Measurements from ENCODE around the gene FAM120B.

The FAM120B gene, protein sequence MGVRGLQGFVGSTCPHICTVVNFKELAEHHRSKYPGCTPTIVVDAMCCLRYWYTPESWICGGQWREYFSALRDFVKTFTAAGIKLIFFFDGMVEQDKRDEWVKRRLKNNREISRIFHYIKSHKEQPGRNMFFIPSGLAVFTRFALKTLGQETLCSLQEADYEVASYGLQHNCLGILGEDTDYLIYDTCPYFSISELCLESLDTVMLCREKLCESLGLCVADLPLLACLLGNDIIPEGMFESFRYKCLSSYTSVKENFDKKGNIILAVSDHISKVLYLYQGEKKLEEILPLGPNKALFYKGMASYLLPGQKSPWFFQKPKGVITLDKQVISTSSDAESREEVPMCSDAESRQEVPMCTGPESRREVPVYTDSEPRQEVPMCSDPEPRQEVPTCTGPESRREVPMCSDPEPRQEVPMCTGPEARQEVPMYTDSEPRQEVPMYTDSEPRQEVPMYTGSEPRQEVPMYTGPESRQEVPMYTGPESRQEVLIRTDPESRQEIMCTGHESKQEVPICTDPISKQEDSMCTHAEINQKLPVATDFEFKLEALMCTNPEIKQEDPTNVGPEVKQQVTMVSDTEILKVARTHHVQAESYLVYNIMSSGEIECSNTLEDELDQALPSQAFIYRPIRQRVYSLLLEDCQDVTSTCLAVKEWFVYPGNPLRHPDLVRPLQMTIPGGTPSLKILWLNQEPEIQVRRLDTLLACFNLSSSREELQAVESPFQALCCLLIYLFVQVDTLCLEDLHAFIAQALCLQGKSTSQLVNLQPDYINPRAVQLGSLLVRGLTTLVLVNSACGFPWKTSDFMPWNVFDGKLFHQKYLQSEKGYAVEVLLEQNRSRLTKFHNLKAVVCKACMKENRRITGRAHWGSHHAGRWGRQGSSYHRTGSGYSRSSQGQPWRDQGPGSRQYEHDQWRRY

GRCh38 chr6:170306324-170307079 lies at the start of gene FAM120B:
Gene FAM120B (plus strand): TSS chr6:170306758. CDS start chr6:170317391, 10,633 bp downstream.
- TF ChIP-seq ZNF565 (CRISPR knock-in tag; conservative IDR thresholded peaks at IDR 0.05; ENCODE audit: low read depth) (no peak), ZFP30 (CRISPR knock-in tag; IDR thresholded peaks at IDR 0.05) (no peak), ZNF70 (CRISPR knock-in tag; IDR thresholded peaks at IDR 0.05) (no peak), PPARA (CRISPR knock-in tag; IDR thresholded peaks at IDR 0.05; ENCODE audit: borderline replicate concordance) (no peak), ZFP3 (CRISPR knock-in tag; IDR thresholded peaks at IDR 0.05) (no peak), TCF4 (CRISPR knock-in tag; IDR thresholded peaks at IDR 0.05; ENCODE audit: borderline replicate concordance) (no peak)
- peak; percentile 97 for ATAC-seq

DNA sequence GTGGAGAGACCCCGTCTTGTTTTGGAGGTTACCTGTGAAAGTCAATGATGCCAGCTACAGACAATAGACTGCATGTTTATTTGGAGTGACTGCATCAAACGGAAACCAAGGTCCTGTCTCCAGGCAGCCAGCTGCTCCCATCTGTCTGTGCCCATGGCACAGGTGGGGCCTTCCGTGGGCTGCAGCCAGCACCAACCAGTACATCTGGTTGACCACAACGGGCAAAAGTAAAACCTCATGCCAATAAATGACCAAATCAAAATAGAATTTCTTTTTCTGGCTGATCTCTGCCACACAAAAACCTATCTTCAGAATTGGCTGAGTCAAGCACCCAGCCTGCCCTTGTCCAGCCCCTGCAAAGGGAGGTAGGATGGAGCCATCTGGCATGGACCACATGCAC lies 49.2 kb upstream of the FAM120B start:
- TF ChIP-seq ZFP3 (CRISPR knock-in tag; IDR thresholded peaks at IDR 0.05) = no peak
- no peak for TF ChIP-seq CSDC2 (CRISPR knock-in tag; IDR thresholded peaks at IDR 0.05)
- TF ChIP-seq SNAI2 (CRISPR knock-in tag; IDR thresholded peaks at IDR 0.05) = no peak
- TF ChIP-seq, protein P1, sequence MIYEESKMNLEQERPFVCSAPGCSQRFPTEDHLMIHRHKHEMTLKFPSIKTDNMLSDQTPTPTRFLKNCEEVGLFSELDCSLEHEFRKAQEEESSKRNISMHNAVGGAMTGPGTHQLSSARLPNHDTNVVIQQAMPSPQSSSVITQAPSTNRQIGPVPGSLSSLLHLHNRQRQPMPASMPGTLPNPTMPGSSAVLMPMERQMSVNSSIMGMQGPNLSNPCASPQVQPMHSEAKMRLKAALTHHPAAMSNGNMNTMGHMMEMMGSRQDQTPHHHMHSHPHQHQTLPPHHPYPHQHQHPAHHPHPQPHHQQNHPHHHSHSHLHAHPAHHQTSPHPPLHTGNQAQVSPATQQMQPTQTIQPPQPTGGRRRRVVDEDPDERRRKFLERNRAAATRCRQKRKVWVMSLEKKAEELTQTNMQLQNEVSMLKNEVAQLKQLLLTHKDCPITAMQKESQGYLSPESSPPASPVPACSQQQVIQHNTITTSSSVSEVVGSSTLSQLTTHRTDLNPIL (CRISPR knock-in tag; IDR thresholded peaks at IDR 0.05; ENCODE audit: low read depth) = no peak
- no peak for TF ChIP-seq PPARA (CRISPR knock-in tag; IDR thresholded peaks at IDR 0.05; ENCODE audit: borderline replicate concordance)
- TF ChIP-seq ISL1 (CRISPR knock-in tag; IDR thresholded peaks at IDR 0.05) = no peak
- no peak for ATAC-seq

GRCh38 chr6:170258407-170258806 lies 48.2 kb upstream of the FAM120B start:
- no peak for ATAC-seq

DNA sequence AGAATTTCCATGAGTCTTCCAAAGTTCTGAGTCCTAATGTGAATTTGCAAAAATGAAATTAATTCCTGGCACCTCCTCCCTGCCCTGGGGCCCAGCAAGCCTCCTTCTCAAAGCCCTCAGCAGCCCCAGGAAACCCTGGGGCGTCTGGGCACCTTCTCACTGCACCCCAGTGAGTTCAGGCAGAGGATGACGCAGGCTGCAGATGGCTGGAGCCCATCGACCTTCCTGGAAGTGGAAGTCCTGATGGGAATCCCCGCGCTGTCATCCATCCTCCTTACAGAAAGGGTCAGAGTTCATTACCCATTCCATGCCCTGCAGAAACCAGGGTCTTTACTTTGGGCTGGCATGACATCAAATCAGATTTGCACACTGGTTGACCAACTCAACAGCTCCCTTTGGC lies 47.3 kb upstream of the FAM120B start:
- no peak for ATAC-seq
- no peak for TF ChIP-seq ZFP3 (CRISPR knock-in tag; IDR thresholded peaks at IDR 0.05)
- no peak for TF ChIP-seq ZNF565 (CRISPR knock-in tag; conservative IDR thresholded peaks at IDR 0.05; ENCODE audit: low read depth)
- TF ChIP-seq ZC3H10 (CRISPR knock-in tag; IDR thresholded peaks at IDR 0.05) = no peak
- no peak for TF ChIP-seq PATZ1 (CRISPR knock-in tag; IDR thresholded peaks at IDR 0.05; ENCODE audit: borderline replicate concordance)
- no peak for TF ChIP-seq ISL1 (CRISPR knock-in tag; IDR thresholded peaks at IDR 0.05)
- no peak for TF ChIP-seq CSDC2 (CRISPR knock-in tag; IDR thresholded peaks at IDR 0.05)
- TF ChIP-seq TSHZ2 (CRISPR knock-in tag; IDR thresholded peaks at IDR 0.05) = no peak
- no peak for TF ChIP-seq GLIS3 (CRISPR knock-in tag; IDR thresholded peaks at IDR 0.05)
- no peak for TF ChIP-seq ARNTL (CRISPR knock-in tag; IDR thresholded peaks at IDR 0.05; ENCODE audit: borderline replicate concordance, low read depth)
- no peak for TF ChIP-seq ZNF8 (CRISPR knock-in tag; IDR thresholded peaks at IDR 0.05)

More at GRCh38 chr6:170258407-170258806, 48.2 kb upstream of the FAM120B start:
- TF ChIP-seq ISL1 (CRISPR knock-in tag; IDR thresholded peaks at IDR 0.05) (no peak), PPARA (CRISPR knock-in tag; IDR thresholded peaks at IDR 0.05; ENCODE audit: borderline replicate concordance) (no peak), TOX (CRISPR knock-in tag; IDR thresholded peaks at IDR 0.05; ENCODE audit: borderline replicate concordance) (no peak), ZFP3 (CRISPR knock-in tag; IDR thresholded peaks at IDR 0.05) (no peak)
- TF ChIP-seq, protein P1 (CRISPR knock-in tag; IDR thresholded peaks at IDR 0.05; ENCODE audit: low read depth) = no peak
